ENCODE data around the gene PCDHB5. TPM values are rescaled to one million over a fixed set of nuclear protein-coding genes. Genes with fewer than 3 reads are reported as not detected.
"Not testable (repeated sequence)": the region's sequence is repeated elsewhere in the genome, so short reads cannot be mapped to it uniquely, and the experiment has no call there.

PCDHB5 gene
- total RNA-seq, 4 donors from 2014 or later = 1.2 to 16.4 (median 12.6) TPM

DNA sequence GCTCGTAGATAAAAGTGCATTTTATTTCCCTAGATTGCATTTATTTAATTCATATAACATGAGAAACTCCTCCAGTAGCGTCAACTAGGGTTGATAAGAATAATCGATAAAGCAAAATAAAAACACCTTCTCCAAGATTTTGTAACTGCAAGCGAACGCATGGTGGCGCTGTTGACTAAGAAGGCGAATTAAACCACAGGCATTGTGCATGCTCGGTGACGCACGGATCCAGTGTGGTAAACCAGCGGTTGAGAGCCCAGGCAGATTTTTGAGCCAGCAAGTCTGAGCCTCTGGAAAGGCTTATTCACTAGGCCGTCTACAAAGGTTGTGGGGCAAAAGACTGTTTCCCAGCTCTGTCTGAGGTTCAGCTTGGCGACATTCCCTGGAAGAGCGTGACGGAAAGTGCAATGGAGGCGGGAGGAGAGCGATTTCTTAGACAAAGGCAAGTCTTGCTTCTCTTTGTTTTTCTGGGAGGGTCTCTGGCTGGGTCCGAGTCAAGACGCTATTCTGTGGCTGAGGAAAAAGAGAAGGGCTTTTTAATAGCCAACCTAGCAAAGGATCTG lies 34.7 kb upstream of the PCDHB5 start, which contains the start of gene PCDHB3:
TSS of gene PCDHB3 (plus strand) at position 231 of the 563 bp plus-strand sequence. CDS start at position 408, 177 bp downstream.
- intact Hi-C loops (cut with DNase I; ENCODE audit: low total_unique reads) = no loop called here

DNA sequence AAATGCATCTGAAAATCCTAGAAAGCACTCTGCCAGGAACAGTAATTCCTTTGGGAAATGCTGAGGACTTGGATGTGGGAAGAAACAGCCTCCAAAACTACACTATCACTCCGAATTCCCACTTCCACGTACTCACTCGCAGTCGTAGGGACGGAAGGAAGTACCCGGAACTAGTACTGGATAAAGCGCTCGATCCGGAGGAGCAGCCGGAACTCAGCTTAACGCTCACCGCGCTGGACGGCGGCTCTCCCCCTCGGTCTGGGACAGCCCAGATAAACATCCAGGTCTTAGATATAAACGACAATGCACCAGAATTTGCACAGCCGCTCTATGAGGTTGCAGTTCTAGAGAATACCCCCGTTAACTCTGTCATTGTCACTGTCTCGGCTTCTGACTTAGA lies 33.9 kb upstream of the PCDHB5 start:
- Histone ChIP-seq H3K27ac (no peak overlapping the region), H3K36me3 (no peaks in the 10 kb centered on the region), H3K4me1 (no peaks in the 10 kb centered on the region), H3K9me3 (peaks cover 0 to 27% of the 10 kb centered on the region in 2 donors), H3K4me3 (peak overlapping the region in 1 of 2 donors; percentile 4), H3K27me3 (no peaks in the 10 kb centered on the region)
- TF ChIP-seq, protein P1, sequence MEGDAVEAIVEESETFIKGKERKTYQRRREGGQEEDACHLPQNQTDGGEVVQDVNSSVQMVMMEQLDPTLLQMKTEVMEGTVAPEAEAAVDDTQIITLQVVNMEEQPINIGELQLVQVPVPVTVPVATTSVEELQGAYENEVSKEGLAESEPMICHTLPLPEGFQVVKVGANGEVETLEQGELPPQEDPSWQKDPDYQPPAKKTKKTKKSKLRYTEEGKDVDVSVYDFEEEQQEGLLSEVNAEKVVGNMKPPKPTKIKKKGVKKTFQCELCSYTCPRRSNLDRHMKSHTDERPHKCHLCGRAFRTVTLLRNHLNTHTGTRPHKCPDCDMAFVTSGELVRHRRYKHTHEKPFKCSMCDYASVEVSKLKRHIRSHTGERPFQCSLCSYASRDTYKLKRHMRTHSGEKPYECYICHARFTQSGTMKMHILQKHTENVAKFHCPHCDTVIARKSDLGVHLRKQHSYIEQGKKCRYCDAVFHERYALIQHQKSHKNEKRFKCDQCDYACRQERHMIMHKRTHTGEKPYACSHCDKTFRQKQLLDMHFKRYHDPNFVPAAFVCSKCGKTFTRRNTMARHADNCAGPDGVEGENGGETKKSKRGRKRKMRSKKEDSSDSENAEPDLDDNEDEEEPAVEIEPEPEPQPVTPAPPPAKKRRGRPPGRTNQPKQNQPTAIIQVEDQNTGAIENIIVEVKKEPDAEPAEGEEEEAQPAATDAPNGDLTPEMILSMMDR (IDR thresholded peaks at IDR 0.05) = no peak
- no peak for TF ChIP-seq POLR2A (IDR thresholded peaks at IDR 0.05)
- DNase-seq = no peak
- intact Hi-C loops (cut with DNase I; ENCODE audit: low total_unique reads) = no loop called here

More for the DNA sequence above, 34.7 kb upstream of the PCDHB5 start, which contains the start of gene PCDHB3:
- peak in 1 of 2 donors; percentile 36 for DNase-seq
- Histone ChIP-seq H3K27me3 (no peaks in the 10 kb centered on the region), H3K36me3 (no peaks in the 10 kb centered on the region), H3K4me3 (peak within 1 kb of the TSS in 1 of 2 donors; percentile 4), H3K27ac (no peak within 1 kb of the TSS), H3K9me3 (peaks cover 0 to 27% of the 10 kb centered on the region in 2 donors), H3K4me1 (no peaks in the 10 kb centered on the region)
- TF ChIP-seq, protein P1 (IDR thresholded peaks at IDR 0.05) = peak in 3 of 4 experiments; percentile 0 to 25 (median 16)
- no peak for TF ChIP-seq POLR2A (IDR thresholded peaks at IDR 0.05)

DNA sequence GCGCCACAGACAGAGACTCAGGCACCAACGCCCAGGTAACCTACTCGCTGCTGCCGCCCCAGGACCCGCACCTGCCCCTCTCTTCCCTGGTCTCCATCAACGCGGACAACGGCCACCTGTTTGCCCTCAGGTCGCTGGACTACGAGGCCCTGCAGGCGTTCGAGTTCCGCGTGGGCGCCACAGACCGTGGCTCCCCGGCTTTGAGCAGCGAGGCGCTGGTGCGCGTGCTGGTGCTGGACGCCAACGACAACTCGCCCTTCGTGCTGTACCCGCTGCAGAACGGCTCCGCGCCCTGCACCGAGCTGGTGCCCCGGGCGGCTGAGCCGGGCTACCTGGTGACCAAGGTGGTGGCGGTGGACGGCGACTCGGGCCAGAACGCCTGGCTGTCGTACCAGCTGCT lies 32.9 kb upstream of the PCDHB5 start:
- H3K9me3 ChIP-seq = peaks cover 0 to 26% of the 10 kb centered on the region in 2 donors
- DNase-seq; H3K36me3 ChIP-seq; H3K4me1 ChIP-seq; H3K4me3 ChIP-seq; intact Hi-C loops (cut with DNase I; ENCODE audit: low total_unique reads); H3K27me3 ChIP-seq; H3K27ac ChIP-seq: not testable (repeated sequence)

DNA sequence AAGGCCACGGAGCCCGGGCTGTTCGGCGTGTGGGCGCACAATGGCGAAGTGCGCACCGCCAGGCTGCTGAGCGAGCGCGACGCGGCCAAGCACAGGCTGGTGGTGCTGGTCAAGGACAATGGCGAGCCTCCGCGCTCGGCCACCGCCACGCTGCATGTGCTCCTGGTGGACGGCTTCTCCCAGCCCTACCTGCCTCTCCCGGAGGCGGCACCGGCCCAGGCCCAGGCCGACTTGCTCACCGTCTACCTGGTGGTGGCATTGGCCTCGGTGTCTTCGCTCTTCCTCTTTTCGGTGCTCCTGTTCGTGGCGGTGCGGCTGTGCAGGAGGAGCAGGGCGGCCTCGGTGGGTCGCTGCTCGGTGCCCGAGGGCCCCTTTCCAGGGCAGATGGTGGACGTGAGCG lies 32.5 kb upstream of the PCDHB5 start:
- H3K36me3 ChIP-seq; intact Hi-C loops (cut with DNase I; ENCODE audit: low total_unique reads); H3K4me3 ChIP-seq; H3K4me1 ChIP-seq; H3K27me3 ChIP-seq; DNase-seq; H3K27ac ChIP-seq: not testable (repeated sequence)
- H3K9me3 ChIP-seq = peaks cover 0 to 22% of the 10 kb centered on the region in 2 donors

DNA sequence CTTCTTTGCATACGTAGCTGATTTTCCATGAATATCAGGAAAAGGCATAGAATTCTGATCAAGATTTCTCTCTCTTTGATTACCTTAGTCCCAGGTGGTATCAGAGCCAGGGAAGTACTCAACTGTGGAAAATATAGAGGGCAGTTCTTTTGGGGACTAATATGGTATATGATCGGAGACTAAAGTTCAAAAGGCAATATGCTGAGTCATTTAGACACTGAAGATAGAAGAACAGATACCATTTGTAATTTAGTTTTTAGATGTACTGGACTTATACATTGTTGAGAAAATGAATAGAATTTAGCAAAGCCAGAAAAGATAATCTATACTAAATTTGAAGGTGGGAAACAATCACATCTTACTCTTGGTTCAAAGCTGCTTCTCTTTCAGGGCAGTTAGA lies 29.7 kb upstream of the PCDHB5 start:
- no peak for DNase-seq
- intact Hi-C loops (cut with DNase I; ENCODE audit: low total_unique reads) = no loop called here
- Histone ChIP-seq H3K27ac (no peak overlapping the region), H3K4me1 (no peaks in the 10 kb centered on the region), H3K27me3 (no peaks in the 10 kb centered on the region), H3K9me3 (peaks cover 0 to 11% of the 10 kb centered on the region in 2 donors), H3K36me3 (no peaks in the 10 kb centered on the region), H3K4me3 (no peak overlapping the region)
- TF ChIP-seq, protein P1 (IDR thresholded peaks at IDR 0.05) = no peak
- TF ChIP-seq POLR2A (IDR thresholded peaks at IDR 0.05) = no peak

- no peaks in the 10 kb centered on the region for H3K36me3 ChIP-seq
- TF ChIP-seq, protein P1 (IDR thresholded peaks at IDR 0.05) = no peak
- TF ChIP-seq POLR2A (IDR thresholded peaks at IDR 0.05) = no peak
- H3K27ac ChIP-seq = no peak overlapping the region
- no peaks in the 10 kb centered on the region for H3K27me3 ChIP-seq
- peaks cover 0 to 41% of the 10 kb centered on the region in 2 donors for H3K9me3 ChIP-seq
- intact Hi-C loops (cut with DNase I; ENCODE audit: low total_unique reads) = no loop called here
- DNase-seq = no peak
- H3K4me3 ChIP-seq = no peak overlapping the region
- no peaks in the 10 kb centered on the region for H3K4me1 ChIP-seq
Measured at GRCh38 chr5:141119250-141119649, 15.8 kb upstream of the PCDHB5 start.
